ENCODE data around the gene GJD3.

Gene GJD3

DNA sequence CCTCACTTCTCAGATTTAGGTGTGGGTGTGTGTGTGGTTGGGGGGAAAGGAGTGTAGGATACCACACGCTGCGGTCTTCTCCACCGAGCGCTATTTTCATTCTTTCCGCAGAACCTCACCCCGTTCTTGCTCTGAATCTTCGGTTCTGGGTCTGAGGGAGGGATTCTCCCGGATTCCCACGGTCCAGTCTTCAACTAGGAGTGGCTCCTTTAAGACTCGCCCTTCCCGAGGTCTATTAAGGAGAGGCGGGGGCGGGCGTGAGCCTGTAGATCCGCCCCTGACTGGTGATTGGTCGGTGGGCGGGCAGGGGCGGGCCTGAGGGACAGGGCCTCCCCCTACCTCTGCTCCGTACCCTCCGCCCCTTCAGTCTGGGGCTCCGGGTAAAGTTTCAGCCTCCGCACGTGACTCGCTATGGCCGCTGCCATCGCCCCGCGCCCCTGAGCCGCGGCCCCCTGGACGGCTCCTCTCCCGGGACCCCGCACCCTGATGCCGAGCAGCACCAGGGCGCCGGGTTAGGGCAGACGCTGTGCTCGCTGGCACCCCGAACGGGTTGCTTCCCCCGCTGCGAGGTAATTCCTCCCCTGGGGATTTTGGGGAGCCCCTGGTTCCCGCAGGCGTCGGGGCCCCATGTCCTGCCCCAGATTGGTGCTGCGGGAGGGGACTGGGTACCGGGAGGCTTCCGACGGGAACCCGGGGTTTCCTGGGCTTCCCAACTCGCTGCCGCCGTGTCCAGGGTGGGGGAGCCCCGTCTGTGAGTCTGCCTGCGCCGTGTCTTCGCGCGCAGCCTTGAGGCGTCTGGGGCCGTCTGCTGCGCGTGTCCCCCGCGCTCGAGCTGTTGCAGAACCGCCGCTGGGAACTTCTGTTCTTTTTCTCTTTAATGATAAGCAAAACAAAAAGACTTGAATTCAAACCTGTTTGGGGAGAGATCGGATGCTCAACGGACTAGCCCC lies 46.4 kb downstream of the GJD3 start:
- Mint-ChIP-seq H3K9me3 (no peaks in the 10 kb centered on the region), H3K36me3 (peaks cover 61% of the 10 kb centered on the region), H3K4me3 (peak overlapping the region; percentile 90), H3K27ac (peak overlapping the region; percentile 100), H3K4me1 (peaks cover 58% of the 10 kb centered on the region)
- ATAC-seq (peak; percentile 74), DNase-seq (ENCODE audit: low spot score in 2 of 2) (peak; percentile 78 to 93)

DNA sequence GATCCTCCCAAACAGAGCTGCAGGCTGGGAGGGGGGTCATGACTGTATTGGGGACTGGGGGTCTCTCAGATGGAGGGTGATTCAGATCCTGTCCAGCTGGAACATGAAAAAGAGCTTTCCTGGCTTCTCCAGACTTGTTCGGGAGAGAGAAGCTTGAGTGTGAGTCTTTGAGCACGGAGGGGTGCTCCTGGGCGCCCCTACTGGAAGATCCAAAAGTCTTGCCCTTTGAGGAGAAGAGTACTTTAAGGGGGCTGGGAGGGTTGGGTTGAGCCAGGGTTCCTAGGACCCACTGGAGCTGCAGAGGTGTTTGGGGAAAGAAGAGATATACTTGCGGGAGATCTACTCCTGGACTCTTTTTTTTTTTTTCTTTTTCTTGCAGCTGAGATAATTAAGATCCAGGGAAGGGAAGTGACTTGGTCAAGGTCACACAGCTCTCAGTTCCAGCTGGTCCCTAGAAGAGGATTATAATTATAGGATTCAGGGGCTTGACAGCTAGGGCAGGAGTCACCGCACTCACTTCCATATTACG lies 47.1 kb downstream of the GJD3 start:
- ATAC-seq, result no peak

DNA sequence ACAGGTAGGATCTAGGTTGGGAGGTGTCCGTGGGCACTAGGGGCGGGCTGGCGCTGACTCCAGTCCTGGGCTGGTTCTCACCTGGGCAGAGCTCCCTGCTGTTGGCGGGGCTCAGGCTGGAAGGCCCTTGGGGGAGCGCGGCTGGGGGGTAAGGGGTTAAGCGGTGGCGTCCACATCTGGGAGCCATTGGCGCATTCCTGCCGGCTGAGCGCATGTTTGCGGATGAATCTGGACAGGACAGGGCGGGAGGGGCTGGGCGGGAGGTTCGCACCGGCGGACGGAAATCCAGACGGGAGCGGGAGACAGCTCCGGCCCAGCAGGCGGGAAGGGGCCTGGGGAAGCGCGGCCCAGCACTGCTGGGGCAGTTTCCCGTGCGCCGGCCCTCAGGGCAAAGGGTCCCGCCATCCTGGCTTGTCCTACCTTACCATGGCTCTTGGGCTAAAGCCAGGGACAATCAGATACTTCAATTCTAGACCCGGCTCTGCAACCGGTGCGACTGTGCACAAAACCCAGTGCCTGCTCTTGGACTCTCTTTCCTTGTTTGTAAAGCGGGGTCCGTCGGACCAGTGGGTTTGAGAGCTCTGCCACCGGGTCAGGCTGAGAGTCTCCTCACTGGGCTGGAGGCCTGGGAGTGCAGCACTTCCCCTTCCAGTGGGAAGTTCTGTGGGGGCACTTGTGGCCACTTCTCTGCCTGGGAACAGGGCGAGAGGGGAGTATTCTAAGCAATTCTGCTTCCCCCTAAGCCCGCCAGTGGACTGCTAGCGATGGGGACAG lies 47.8 kb downstream of the GJD3 start:
- Mint-ChIP-seq H3K36me3 (peaks cover 55% of the 10 kb centered on the region), H3K9me3 (no peaks in the 10 kb centered on the region), H3K4me1 (peaks cover 44% of the 10 kb centered on the region), H3K4me3 (peak overlapping the region; percentile 90), H3K27ac (no peak overlapping the region)
- ATAC-seq, result no peak
- DNase-seq (ENCODE audit: low spot score in 2 of 2), result no peak

More for the DNA sequence above, 47.1 kb downstream of the GJD3 start:
- Mint-ChIP-seq H3K36me3 (peaks cover 55% of the 10 kb centered on the region), H3K4me1 (peaks cover 51% of the 10 kb centered on the region), H3K9me3 (no peaks in the 10 kb centered on the region), H3K27ac (peak overlapping the region; percentile 100), H3K4me3 (peak overlapping the region; percentile 90)
- DNase-seq (ENCODE audit: low spot score in 2 of 2), result peak in 1 of 2 donors; percentile 73

DNA sequence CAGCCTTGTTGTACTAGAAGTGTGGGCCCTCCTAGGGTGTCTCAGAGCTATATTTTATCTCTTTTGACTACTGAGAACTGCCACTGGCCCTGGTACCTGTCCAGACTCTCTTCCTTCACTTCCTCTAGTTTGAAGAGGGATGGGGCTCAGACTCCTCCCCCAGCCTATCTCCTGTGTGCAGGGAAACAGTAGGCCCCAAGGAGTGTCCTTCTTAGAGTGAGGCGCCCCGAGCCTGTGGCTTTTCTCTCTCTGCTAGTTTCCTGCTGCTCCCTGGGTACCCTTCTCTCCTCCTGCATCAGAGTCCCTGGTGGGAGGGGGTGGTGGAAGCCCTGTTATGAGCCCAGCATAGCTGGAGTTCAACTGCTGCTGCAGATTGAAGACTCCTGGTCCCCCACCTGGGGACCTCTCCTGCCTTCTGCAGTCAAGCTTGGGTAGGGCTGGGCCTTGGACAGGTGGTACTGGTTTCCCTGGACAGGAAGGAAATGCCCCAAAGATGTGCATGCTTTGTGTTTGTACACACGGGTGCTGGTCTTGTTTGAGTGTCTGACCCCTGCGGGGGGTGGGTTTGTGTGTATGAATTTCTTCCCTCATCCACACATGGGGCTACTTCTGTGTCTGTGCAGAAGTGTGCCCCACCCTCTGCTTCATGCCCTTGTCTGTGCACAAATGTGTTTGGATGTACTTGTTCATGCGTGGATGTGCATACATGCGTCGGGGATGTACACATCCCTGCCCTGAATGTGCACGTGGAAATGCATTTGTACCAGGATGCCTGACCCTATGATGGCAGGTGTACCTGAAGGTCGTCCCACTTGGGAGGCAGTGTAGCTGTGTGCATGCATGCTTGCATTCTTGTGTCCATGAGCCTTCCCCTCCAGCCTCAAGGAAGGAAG lies 48.6 kb downstream of the GJD3 start:
- peak in 1 of 2 donors; percentile 60 for DNase-seq (ENCODE audit: low spot score in 2 of 2)
- Mint-ChIP-seq H3K4me1 (peaks cover 36% of the 10 kb centered on the region), H3K9me3 (no peaks in the 10 kb centered on the region), H3K36me3 (peaks cover 48% of the 10 kb centered on the region), H3K27ac (peak overlapping the region; percentile 65), H3K4me3 (no peak overlapping the region)
- ATAC-seq, result no peak

DNA sequence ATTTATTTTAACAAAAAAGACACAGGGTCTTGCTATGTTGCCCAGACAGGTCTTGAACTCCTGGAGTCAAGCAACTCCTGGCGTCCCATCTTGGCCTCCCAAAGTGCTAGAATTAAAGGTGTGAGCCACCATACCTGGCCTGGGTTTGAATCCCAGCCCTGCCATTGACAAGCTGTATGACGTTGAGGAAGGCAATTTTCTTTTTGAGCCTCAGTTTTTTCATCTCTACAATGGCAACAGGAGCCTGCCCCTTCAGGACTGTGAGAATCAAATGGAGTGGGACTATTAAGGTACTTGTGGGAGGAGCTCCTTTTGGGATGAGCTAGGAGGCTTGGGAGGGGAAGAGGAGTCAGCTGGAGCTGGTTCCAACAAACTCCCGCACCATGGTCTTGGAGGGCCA lies 49.3 kb downstream of the GJD3 start:
- H3K9me3 Mint-ChIP-seq, result no peaks in the 10 kb centered on the region

DNA sequence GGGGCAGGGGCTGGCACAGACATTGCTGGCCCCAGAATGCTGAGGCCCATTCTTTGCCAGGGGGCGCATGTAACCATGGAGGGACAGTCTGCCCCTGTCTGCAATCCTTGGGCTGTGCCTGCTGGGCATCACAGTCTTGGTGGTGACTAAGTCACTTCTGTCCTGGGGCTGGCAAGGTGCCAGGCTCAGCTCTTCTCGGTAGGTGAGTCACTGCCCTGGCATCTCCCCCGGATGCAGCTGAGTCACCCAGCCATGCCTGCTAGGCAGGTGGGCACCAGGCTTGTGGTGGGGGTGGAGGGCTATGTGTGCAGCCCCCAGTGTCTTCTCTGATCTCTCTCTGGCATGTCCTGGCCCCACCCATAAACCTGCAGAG lies 50.0 kb downstream of the GJD3 start:
- Mint-ChIP-seq H3K36me3 (peaks cover 35% of the 10 kb centered on the region), H3K4me1 (peaks cover 23% of the 10 kb centered on the region), H3K9me3 (no peaks in the 10 kb centered on the region), H3K4me3 (no peak overlapping the region), H3K27ac (no peak overlapping the region)
- DNase-seq (ENCODE audit: low spot score in 2 of 2), result peak; percentile 70 to 90
- peak; percentile 75 for ATAC-seq

More for the DNA sequence above, 49.3 kb downstream of the GJD3 start:
- H3K27ac Mint-ChIP-seq, result no peak overlapping the region
- DNase-seq (ENCODE audit: low spot score in 2 of 2), result no peak
- peaks cover 29% of the 10 kb centered on the region for H3K4me1 Mint-ChIP-seq
- peaks cover 41% of the 10 kb centered on the region for H3K36me3 Mint-ChIP-seq
- no peak overlapping the region for H3K4me3 Mint-ChIP-seq
- no peak for ATAC-seq

DNA sequence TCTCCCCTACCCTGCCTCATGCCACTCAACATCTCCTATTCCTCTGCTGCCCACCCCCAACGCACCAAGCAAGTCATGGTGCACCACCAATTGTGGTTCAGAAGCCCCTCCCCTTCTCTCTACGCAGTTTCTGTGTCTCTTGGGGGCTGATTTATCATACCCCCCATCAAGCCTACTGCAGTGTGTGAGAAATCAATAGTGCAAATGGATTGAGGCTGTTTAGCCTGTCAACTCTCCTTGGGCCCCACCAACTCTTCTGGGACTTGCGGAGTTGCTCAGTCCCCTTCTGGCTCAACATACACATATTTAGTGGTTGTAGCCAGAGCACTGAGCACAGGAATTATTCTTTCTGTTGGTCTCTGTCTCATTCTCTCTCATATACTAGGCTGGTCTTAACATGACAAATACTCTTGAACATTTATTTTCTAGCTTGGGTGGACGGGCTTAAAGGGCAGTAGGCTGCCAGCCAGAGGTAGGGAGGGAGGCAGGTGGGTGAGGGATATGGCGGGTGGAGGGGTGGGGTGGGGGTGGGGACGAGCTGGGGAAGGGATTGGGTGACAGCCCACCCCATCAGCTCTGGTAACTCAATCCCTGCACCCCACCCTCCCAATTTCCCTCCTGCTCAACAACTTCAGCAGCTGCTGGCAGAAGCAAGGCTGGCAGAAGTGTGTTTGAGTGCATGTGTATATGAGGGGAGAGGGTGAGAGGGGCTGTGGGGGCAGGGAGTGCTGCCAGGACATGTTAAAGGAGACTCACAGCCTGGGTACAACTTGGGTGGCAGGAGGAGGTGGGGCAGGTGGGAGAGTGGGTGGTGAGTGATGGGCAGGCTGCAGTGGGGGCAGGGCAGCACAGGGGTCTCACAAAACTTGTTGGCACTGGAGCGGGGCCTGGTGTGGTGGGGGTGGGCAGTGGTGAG lies 50.6 kb downstream of the GJD3 start:
- H3K4me1 Mint-ChIP-seq, result peaks cover 17% of the 10 kb centered on the region
- no peaks in the 10 kb centered on the region for H3K9me3 Mint-ChIP-seq
- no peak overlapping the region for H3K27ac Mint-ChIP-seq
- DNase-seq (ENCODE audit: low spot score in 2 of 2) (peak in 1 of 2 donors; percentile 48), ATAC-seq (no peak)
- H3K36me3 Mint-ChIP-seq, result peaks cover 28% of the 10 kb centered on the region
- no peak overlapping the region for H3K4me3 Mint-ChIP-seq
